HCT116 (cell line): Measurements from ENCODE around the gene ADARB2.

Experiments
- CTCF ChIP-seq, 3 experiments: fragments of 200-600 bp in 1 of 3; sonication (generic) in 1 of 3; IDR thresholded peaks in 2 of 3; conservative IDR thresholded peaks in 1 of 3; 2 replicates each; pipeline ENCODE4 v1.5.1; 2012 to 2017; ENCODE audit warnings: low read depth in 2 of 3, low read length in 2 of 3, antibody characterized with exemption in 1 of 3, borderline replicate concordance in 1 of 3, control low read depth in 1 of 3, mild to moderate bottlenecking in 1 of 3, mixed read lengths in 1 of 3, mixed run types in 1 of 3, moderate library complexity in 1 of 3; ENCODE audit not compliant: insufficient read depth in 1 of 3
- EZH2 ChIP-seq: fragments of 200-600 bp; sonication (generic); IDR thresholded peaks from 2 replicates; pipeline ENCODE4 v1.6.1; 2017; ENCODE audit warnings: antibody characterized with exemption, mixed run types
- EZH2phosphoT487 ChIP-seq: fragments of 200-600 bp; IDR thresholded peaks from 2 replicates; pipeline ENCODE4 v1.6.1; 2018; ENCODE audit warnings: antibody characterized with exemption, borderline replicate concordance
- JUND ChIP-seq: IDR thresholded peaks from 2 replicates; pipeline ENCODE4 v1.6.1; 2012
- POLR2A ChIP-seq: IDR thresholded peaks from 2 replicates; pipeline ENCODE4 v1.7.0; 2011; ENCODE audit warnings: borderline replicate concordance; ENCODE audit not compliant: insufficient read depth, insufficient read length; ENCODE audit errors: extremely low read depth
- RAD21 ChIP-seq: IDR thresholded peaks from 2 replicates; pipeline ENCODE4 v1.6.1; 2012; ENCODE audit warnings: low read depth, mild to moderate bottlenecking
- SP1 ChIP-seq: IDR thresholded peaks from 2 replicates; pipeline ENCODE4 v1.6.1; 2012; ENCODE audit warnings: low read depth

- TF ChIP-seq POLR2A (no peak), CTCF (IDR thresholded peaks at IDR 0.05 in 2 of 3, conservative IDR thresholded peaks at IDR 0.05 in 1 of 3; ENCODE audit: borderline replicate concordance in 1 of 3, insufficient read depth in 1 of 3, low read depth in 2 of 3, low read length in 2 of 3) (no peak), SP1 (no peak), JUND (no peak), EZH2 (no peak), RAD21 (no peak), EZH2phosphoT487 (no peak)
These were observed 285.4 kb downstream of the ADARB2 start for GRCh38 chr10:1451941-1452340.
